Measurements from ENCODE around the gene FRG1.
"Not testable (repeated sequence)": the region's sequence is repeated elsewhere in the genome, so short reads cannot be mapped to it uniquely, and the experiment has no call there.

Gene FRG1

GRCh38 chr4:189985651-189986243 is 45.1 kb downstream of the FRG1 start:
- DNase-seq, result not testable (repeated sequence)

- DNase-seq, result no peak
These were observed 48.3 kb downstream of the FRG1 start for GRCh38 chr4:189988877-189989431.

GRCh38 chr4:189989941-189990340 is 49.3 kb downstream of the FRG1 start:
- DNase-seq, result not testable (repeated sequence)
